IMR-90 (cell line): Measurements from ENCODE around the gene AAGAB. TPM values are rescaled to one million over a fixed set of nuclear protein-coding genes. Genes with fewer than 3 reads are reported as not detected.

ENCODE experiments used
- ATAC-seq: fragments of 200-7000 bp; cut with Tn5 transposase; 2 replicates; pipeline ENCODE4 v1.9.1; 2020; ENCODE audit warnings: low read depth, mild to moderate bottlenecking, moderate library complexity
- BruUV-seq: library from RNA; stranded (reverse); fragments of 400-500 nt; replicated peaks from 2 replicates; lab custom pipeline; 2021; lab: Mats Ljungman, UMichigan
- CTCF ChIA-PET: fragments of 300-600 bp; formaldehyde crosslinking; extraction: SDS; loops from one replicate; lab custom pipeline; 2021; ENCODE audit warnings: antibody characterized with exemption; lab: Yijun Ruan, JAX
- POLR2A ChIA-PET: fragments of 300-600 bp; sonication (Branson Sonifier 250); formaldehyde crosslinking; loops from one replicate; lab custom pipeline; 2022; ENCODE audit warnings: antibody characterized with exemption; ENCODE audit not compliant: unreplicated experiment; lab: Charles Lee
- DNase-seq: peaks from one replicate; pipeline ENCODE4 v3.0.0; 2013
- H2AFZ ChIP-seq: replicated peaks from 2 replicates; pipeline ENCODE3; 2013; ENCODE audit warnings: low read length, mild to moderate bottlenecking; ENCODE audit not compliant: poor library complexity
- H2AK5ac ChIP-seq: 2 replicates; pipeline ENCODE4 v1.6.1; 2013; ENCODE audit warnings: low read depth, low read length, inconsistent platforms
- H2AK9ac ChIP-seq: replicated peaks from 2 replicates; pipeline ENCODE3; 2013; ENCODE audit warnings: mild to moderate bottlenecking, low read depth, low read length, moderate library complexity; ENCODE audit not compliant: poor library complexity
- H2BK120ac ChIP-seq: 2 replicates; pipeline ENCODE4 v1.6.1; 2013; ENCODE audit warnings: low read depth, low read length, inconsistent platforms
- H2BK15ac ChIP-seq: 3 replicates; pipeline ENCODE4 v1.6.1; 2013; ENCODE audit warnings: low read depth, low read length, inconsistent platforms
- H2BK20ac ChIP-seq: 2 replicates; pipeline ENCODE4 v1.6.1; 2013; ENCODE audit warnings: low read depth, mild to moderate bottlenecking, inconsistent platforms, low read length, moderate library complexity
- H2BK5ac ChIP-seq: 2 replicates; pipeline ENCODE4 v1.6.1; 2013; ENCODE audit warnings: mild to moderate bottlenecking, low read depth, low read length, inconsistent platforms; ENCODE audit not compliant: poor library complexity, severe bottlenecking
- H3K14ac ChIP-seq: replicated peaks from 2 replicates; pipeline ENCODE4 v1.6.1; 2013; ENCODE audit warnings: low read depth, low read length, inconsistent platforms
- H3K18ac ChIP-seq: 2 replicates; pipeline ENCODE4 v1.6.1; 2013; ENCODE audit warnings: low read depth, low read length, control low read depth
- H3K23ac ChIP-seq: 2 replicates; pipeline ENCODE4 v1.6.1; 2013; ENCODE audit warnings: low read depth, low read length, inconsistent platforms
- H3K27ac ChIP-seq: 2 replicates; pipeline ENCODE4 v1.5.1; 2013; ENCODE audit warnings: mild to moderate bottlenecking, control low read depth, low read length; ENCODE audit not compliant: insufficient read depth
- H3K27me3 ChIP-seq: 2 replicates; pipeline ENCODE4 v1.6.1; 2013; ENCODE audit warnings: low read length; ENCODE audit not compliant: control insufficient read depth, insufficient read depth
- H3K36me3 ChIP-seq: 2 replicates; pipeline ENCODE4 v1.6.1; 2013; ENCODE audit warnings: low read length, mixed read lengths; ENCODE audit not compliant: control insufficient read depth, insufficient read depth
- H3K4ac ChIP-seq: 2 replicates; pipeline ENCODE4 v1.6.1; 2013; ENCODE audit warnings: low read depth, low read length, inconsistent platforms
- H3K4me1 ChIP-seq: 2 replicates; pipeline ENCODE4 v1.6.1; 2013; ENCODE audit warnings: low read length, mixed read lengths; ENCODE audit not compliant: control insufficient read depth, insufficient read depth
- H3K4me2 ChIP-seq: 2 replicates; pipeline ENCODE4 v1.6.1; 2013; ENCODE audit warnings: low read depth, mild to moderate bottlenecking, control low read depth, low read length, moderate library complexity
- H3K4me3 ChIP-seq: 2 replicates; pipeline ENCODE4 v1.5.1; 2013; ENCODE audit warnings: low read depth, mild to moderate bottlenecking, control low read depth, low read length, moderate library complexity; ENCODE audit not compliant: insufficient read depth
- H3K56ac ChIP-seq: 2 replicates; pipeline ENCODE4 v1.6.1; 2013; ENCODE audit warnings: low read length, inconsistent platforms; ENCODE audit not compliant: insufficient read depth; ENCODE audit errors: extremely low read depth
- H3K79me1 ChIP-seq, 2 experiments: 2 replicates each; pipeline ENCODE4 v1.6.1; 2013; ENCODE audit warnings: low read length in 2 of 2, inconsistent platforms in 1 of 2, low read depth in 1 of 2
- H3K9ac ChIP-seq: 2 replicates; pipeline ENCODE4 v1.6.1; 2013; ENCODE audit warnings: low read depth, low read length, control low read depth
- H3K9me1 ChIP-seq: 2 replicates; pipeline ENCODE4 v1.6.1; 2013; ENCODE audit warnings: low read length, inconsistent platforms; ENCODE audit not compliant: insufficient read depth
- H3K9me3 ChIP-seq: 2 replicates; pipeline ENCODE4 v1.6.1; 2013; ENCODE audit warnings: low read length; ENCODE audit not compliant: control insufficient read depth, insufficient read depth
- H4K20me1 ChIP-seq: 2 replicates; pipeline ENCODE4 v1.6.1; 2013; ENCODE audit warnings: low read length, inconsistent platforms; ENCODE audit not compliant: insufficient read depth
- H4K5ac ChIP-seq: 2 replicates; pipeline ENCODE4 v1.6.1; 2013; ENCODE audit warnings: mild to moderate bottlenecking, low read depth, low read length, control low read depth
- H4K8ac ChIP-seq, 2 experiments: 2 replicates each; pipeline ENCODE4 v1.6.1; 2013; ENCODE audit warnings: low read depth in 2 of 2, low read length in 2 of 2, control low read depth in 1 of 2, inconsistent platforms in 1 of 2
- H4K91ac ChIP-seq: 2 replicates; pipeline ENCODE4 v1.6.1; 2013; ENCODE audit warnings: low read depth, low read length, inconsistent platforms; ENCODE audit not compliant: insufficient read depth
- BHLHE40 ChIP-seq: fragments of 150-350 bp; IDR thresholded peaks from 2 replicates; pipeline ENCODE4 v1.6.1; 2016; ENCODE audit warnings: mild to moderate bottlenecking, low read depth, low read length
- CEBPB ChIP-seq: IDR thresholded peaks from 2 replicates; pipeline ENCODE4 v1.6.1; 2012; ENCODE audit warnings: low read depth, low read length, improper control_type of control experiment
- CTCF ChIP-seq: conservative IDR thresholded peaks from 2 replicates; pipeline ENCODE4 v1.5.1; 2012; ENCODE audit warnings: mild to moderate bottlenecking, low read depth, low read length, improper control_type of control experiment
- ELK1 ChIP-seq: fragments of 150-350 bp; IDR thresholded peaks from 2 replicates; pipeline ENCODE4 v1.6.1; 2016; ENCODE audit warnings: low read depth, mild to moderate bottlenecking, low read length, moderate library complexity, borderline replicate concordance
- FOS ChIP-seq: fragments of 150-350 bp; IDR thresholded peaks from 2 replicates; pipeline ENCODE4 v1.6.1; 2016; ENCODE audit warnings: low read depth, low read length
- MAFK ChIP-seq: IDR thresholded peaks from 2 replicates; pipeline ENCODE4 v1.6.1; 2012; ENCODE audit warnings: low read depth, low read length, improper control_type of control experiment
- MAZ ChIP-seq: IDR thresholded peaks from 2 replicates; pipeline ENCODE4 v1.6.1; 2012; ENCODE audit warnings: low read depth, mild to moderate bottlenecking, low read length, improper control_type of control experiment, moderate library complexity, borderline replicate concordance
- POLR2A ChIP-seq: IDR thresholded peaks from 2 replicates; pipeline ENCODE4 v1.6.1; 2012; ENCODE audit warnings: mild to moderate bottlenecking, low read depth, low read length
- RCOR1 ChIP-seq: IDR thresholded peaks from 2 replicates; pipeline ENCODE4 v1.6.1; 2012; ENCODE audit warnings: mild to moderate bottlenecking, low read length, improper control_type of control experiment; ENCODE audit not compliant: insufficient replicate concordance
- RFX5 ChIP-seq: IDR thresholded peaks from 2 replicates; pipeline ENCODE4 v1.8.0; 2012; ENCODE audit warnings: low read depth, mild to moderate bottlenecking, low read length, moderate library complexity
- USF2 ChIP-seq: fragments of 150-350 bp; IDR thresholded peaks from 2 replicates; pipeline ENCODE4 v1.6.1; 2017; ENCODE audit warnings: mild to moderate bottlenecking, antibody characterized with exemption, low read length, low read depth
- WGBS, 2 experiments: methylation state at CpG; one replicate each; pipeline versions ENCODE4 v1.1.5 to v1.1.7; 2013; ENCODE audit warnings: missing lambda C conversion rate in 2 of 2; ENCODE audit not compliant: insufficient read length in 1 of 2; ENCODE audit errors: extremely low coverage in 2 of 2; 5-methylcytosine and 5-hydroxymethylcytosine counted together
- dilution Hi-C: fragments of 300-500 bp; cut with HindIII; formaldehyde crosslinking; loops from one replicate; pipeline ENCODE4 v1.14.3; 2018; ENCODE audit warnings: low sequenced_read_pairs; ENCODE audit not compliant: unreplicated experiment
- in situ Hi-C: fragments of 300-500 bp; cut with MboI; formaldehyde crosslinking; loops from 3 replicates; pipeline ENCODE4 v1.14.3; 2019; ENCODE audit warnings: low sequenced_read_pairs, inconsistent platforms, mixed read lengths
- intact Hi-C: fragments of 100-400 bp; cut with micrococcal nuclease; formaldehyde crosslinking; loops from 2 replicates; pipeline ENCODE4 v1.10.0; 2022
- polyA plus RNA-seq, 3 experiments: library from polyadenylated mRNA; depleted of rRNA; stranded (reverse); fragments of >200 nt; gene quantifications; 2 replicates each; pipeline ENCODE4 v1.2.3, GENCODE V29; 2012; ENCODE audit warnings: low replicate concordance in 1 of 3
- total RNA-seq: library from RNA; depleted of rRNA; stranded (reverse); fragments of >200 nt; gene quantifications from 2 replicates; pipeline ENCODE4 v1.2.3, GENCODE V29; 2012

AAGAB gene
- total and polyA plus RNA-seq, 2 of the 4 experiments (the other 2 are of a cell fraction) = 26.1 to 69.7 TPM

GRCh38 chr15:67274236-67274635 lies 19.8 kb upstream of the AAGAB start:
- dilution Hi-C loops = no loop called here

More at GRCh38 chr15:67274236-67274635, 19.8 kb upstream of the AAGAB start:
- Histone ChIP-seq H3K23ac (no peak overlapping the region), H3K4me1 (no peaks in the 10 kb centered on the region), H4K8ac (no peak overlapping the region), H3K9me3 (peaks cover 2% of the 10 kb centered on the region; the same call in 1 of the 2 replicates), H3K9me1 (no peaks in the 10 kb centered on the region), H2AK9ac (no peak overlapping the region), H4K5ac (no peak overlapping the region), H2BK120ac (no peak overlapping the region), H3K27me3 (no peaks in the 10 kb centered on the region; the same call in 1 of the 2 replicates), H2BK20ac (no peak overlapping the region), H2BK15ac (no peak overlapping the region), H2BK5ac (no peak overlapping the region), H3K4ac (no peak overlapping the region), H3K27ac (no peak overlapping the region), H3K18ac (no peak overlapping the region), H3K56ac (no peak overlapping the region), H2AK5ac (no peak overlapping the region), H3K4me3 (no peak overlapping the region), H3K9ac (no peak overlapping the region), H4K20me1 (no peaks in the 10 kb centered on the region), H4K91ac (no peak overlapping the region), H3K36me3 (no peaks in the 10 kb centered on the region), H2AFZ (no peak overlapping the region), H3K4me2 (no peak overlapping the region), H3K79me1 (no peaks in the 10 kb centered on the region), H3K14ac (no peak overlapping the region)
- no peak for TF ChIP-seq ELK1
- TF ChIP-seq BHLHE40 = no peak
- TF ChIP-seq POLR2A = no peak
- no peak for TF ChIP-seq MAFK
- no peak for TF ChIP-seq CEBPB
- no peak for TF ChIP-seq CTCF
- TF ChIP-seq RCOR1 = no peak
- TF ChIP-seq MAZ = no peak
- TF ChIP-seq RFX5 = no peak
- TF ChIP-seq FOS = no peak
- no peak for TF ChIP-seq USF2
- ChIA-PET POLR2A (no interaction called here), CTCF (no interaction called here)
- no peak for ATAC-seq
- no TSS peak for BruUV-seq
- WGBS, 2 experiments = no CpG with 5 or more reads among the region's 1 CpG
- intact Hi-C loops (no loop called here), in situ Hi-C loops (no loop called here)
- DNase-seq = no peak
